CD4-positive, alpha-beta T cell treated with Interleukin-4 for 1 hour (primary cell): Measurements from ENCODE around the gene PROC.

Experiments
- DNase-seq, 2 donors: peaks; one replicate each; pipeline ENCODE4 v3.0.0-alpha.2; 2020 to 2022

Gene PROC

GRCh38 chr2:127418300-127419111, at the start of gene PROC:
Gene PROC, plus strand, starts transcription at chr2:127418427. Its CDS starts 1,516 bp downstream, at chr2:127419943.
- no peak for DNase-seq

- DNase-seq, result no peak
These were observed 48.2 kb upstream of the PROC start for GRCh38 chr2:127370010-127370409.

DNA sequence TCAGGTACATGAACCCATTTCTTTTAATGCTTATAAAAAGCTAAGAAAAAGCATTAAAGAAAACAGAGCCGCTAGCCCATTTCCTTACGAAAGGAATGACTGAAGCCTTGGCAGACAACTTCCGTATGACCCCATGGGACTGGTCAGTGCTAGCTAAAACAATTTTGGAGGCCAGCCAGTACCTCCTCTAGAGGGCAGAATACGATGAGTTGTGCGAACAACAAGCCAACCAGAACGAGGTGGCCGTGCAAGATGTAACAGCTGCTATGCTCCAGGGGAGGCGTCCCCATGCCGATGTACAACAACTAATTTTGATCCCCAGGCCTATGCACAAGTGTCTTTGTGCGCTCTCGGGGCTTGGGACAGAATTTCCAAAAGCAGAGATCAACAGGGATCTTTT, 47.2 kb upstream of the PROC start:
- no peak for DNase-seq

DNA sequence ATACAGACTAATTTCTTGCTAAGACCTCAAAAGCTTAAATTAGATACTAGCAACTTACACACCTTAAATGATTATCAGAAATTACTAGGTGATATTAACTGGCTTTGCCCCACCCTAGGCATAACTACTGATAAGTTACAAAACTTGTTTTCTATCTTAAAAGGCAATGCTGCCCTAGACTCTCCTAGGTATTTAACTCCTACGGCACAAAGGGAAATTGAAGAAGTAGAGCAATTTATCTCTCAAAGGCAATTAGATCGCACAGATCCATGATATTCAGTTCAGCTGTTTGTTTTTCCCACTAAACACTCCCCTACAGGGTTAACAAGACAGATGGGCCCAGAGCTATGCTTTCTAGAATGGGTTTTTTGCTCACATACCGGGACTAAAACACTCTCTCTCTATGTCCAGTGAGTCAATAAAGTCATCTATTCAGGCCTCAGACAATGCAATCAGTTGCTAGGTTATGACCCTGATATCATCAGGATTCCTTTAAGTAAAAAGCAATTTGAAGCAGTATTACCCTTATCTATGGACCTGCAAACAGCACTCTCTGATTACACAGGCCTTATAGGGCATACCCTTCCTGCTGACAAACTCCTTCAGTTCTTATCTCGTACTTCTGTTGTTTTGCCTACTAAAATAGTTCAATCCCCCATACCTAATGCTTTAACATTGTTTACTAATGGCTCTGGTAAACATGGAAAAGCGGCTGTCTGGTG, 44.7 kb upstream of the PROC start:
- DNase-seq, result no peak

GRCh38 chr2:127376257-127376656, 42.0 kb upstream of the PROC start:
- no peak for DNase-seq

DNA sequence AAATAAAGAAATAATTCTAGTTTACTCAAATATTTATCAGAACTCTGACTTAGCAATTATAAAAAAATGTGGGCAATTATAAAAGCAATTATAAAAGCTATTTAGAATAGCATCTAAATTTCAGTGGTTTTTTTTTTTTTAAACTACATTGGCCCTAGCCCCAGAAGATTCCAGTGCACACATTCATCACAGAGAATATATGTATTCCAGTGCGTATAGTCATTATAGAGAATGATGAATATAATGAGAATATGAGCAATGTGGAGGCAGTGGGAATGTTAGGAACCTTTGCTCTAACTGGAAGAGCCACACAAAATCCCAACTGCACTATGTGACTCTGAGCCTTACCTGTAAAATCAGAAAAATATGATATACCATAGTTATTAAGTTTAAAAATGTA, 41.0 kb upstream of the PROC start:
- no peak for DNase-seq

- no peak for DNase-seq
These were observed 39.5 kb upstream of the PROC start for GRCh38 chr2:127378720-127379119.

GRCh38 chr2:127379712-127380355, 38.4 kb upstream of the PROC start:
- no peak for DNase-seq

- no peak for DNase-seq
These were observed 36.5 kb upstream of the PROC start for GRCh38 chr2:127381762-127382161.

DNA sequence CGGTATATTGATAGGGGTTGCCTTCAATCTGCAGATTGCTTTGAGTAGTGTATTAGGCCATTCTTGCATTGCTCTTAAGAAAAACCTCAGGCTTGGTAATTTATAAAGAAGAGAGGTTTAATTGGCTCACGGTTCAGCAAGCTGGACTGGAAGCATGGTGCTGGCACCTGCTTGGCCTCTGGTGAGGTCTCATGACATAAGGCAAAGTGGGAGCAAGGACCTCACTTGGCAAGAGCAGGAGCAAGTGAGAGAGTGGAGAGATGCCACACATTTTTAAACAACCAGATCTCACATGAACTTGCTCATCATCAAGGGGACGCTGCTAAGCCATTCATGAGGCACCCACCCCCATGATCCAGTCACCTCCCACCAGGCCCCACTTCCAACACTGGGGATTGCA, 35.4 kb upstream of the PROC start:
- no peak for DNase-seq

DNA sequence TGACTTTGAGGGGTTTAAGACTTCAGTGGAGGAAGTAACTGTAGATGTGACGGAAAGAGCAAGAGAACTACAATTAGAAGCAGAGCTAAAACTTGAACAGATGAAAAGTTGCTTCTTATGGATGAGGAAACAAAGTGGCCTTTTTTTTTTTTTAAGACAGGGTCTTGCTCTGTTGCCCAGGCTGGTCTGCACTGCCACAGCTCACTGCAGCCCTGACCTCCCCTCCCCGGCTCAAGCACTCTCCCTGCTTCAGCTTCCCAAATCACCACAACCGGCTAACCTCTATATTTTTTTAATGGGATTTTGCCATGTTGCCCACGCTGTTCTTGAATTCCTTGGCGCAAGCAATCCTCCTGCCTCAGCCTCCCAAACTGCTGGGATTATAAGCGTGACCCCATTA, 33.7 kb upstream of the PROC start:
- DNase-seq, result no peak

GRCh38 chr2:127386246-127386645, 32.0 kb upstream of the PROC start:
- no peak for DNase-seq

DNA sequence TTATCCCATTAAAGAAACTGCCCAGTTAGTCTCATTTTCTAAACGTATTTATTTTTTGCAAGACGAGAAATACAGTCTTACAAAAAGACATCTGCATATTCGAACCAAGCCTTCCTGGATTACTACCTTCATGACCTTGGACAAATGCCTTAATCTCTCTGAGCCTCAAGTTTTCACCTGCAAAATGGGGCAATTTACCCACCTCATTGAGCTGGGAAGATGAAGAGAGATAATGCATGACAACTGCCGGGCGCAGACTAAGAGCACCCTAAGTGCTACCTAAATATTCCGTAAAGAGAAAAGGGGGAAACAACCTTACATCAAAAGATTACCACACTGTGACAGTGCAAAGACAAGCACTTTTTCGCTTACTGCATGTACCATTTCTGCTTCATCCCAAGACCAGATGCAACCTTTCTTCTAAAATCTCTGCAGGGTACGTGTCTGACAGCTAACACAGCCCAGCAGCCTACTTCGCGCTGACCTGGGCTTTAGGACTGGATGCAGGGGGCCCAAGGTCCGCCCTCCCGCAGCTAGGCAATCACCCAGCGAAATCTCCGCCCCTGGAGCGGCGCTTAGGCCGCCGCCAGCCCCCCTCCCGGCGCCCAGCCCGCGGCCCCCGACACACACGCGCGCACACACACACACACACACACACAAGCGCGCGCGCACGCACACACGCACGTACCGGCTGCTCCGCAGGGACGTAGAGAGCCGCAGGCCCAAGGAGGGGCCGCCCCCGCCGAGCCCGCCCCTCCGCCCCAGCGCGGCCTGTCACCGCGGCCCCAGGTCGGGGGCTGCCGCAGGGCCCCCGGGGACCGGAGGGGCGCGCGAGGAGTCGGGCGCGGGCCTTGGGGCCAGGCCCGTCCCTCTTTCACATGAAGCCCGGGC, 31.2 kb upstream of the PROC start:
- DNase-seq, result peak; percentile 85 to 87

GRCh38 chr2:127387655-127388422, 30.4 kb upstream of the PROC start, which contains the start of gene MAP3K2:
Gene MAP3K2, minus strand, starts transcription at chr2:127387975. Its CDS starts 44,846 bp downstream, at chr2:127343129.
- DNase-seq, result peak; percentile 94 to 95

GRCh38 chr2:127388423-127389164, 29.6 kb upstream of the PROC start:
- no peak for DNase-seq

DNA sequence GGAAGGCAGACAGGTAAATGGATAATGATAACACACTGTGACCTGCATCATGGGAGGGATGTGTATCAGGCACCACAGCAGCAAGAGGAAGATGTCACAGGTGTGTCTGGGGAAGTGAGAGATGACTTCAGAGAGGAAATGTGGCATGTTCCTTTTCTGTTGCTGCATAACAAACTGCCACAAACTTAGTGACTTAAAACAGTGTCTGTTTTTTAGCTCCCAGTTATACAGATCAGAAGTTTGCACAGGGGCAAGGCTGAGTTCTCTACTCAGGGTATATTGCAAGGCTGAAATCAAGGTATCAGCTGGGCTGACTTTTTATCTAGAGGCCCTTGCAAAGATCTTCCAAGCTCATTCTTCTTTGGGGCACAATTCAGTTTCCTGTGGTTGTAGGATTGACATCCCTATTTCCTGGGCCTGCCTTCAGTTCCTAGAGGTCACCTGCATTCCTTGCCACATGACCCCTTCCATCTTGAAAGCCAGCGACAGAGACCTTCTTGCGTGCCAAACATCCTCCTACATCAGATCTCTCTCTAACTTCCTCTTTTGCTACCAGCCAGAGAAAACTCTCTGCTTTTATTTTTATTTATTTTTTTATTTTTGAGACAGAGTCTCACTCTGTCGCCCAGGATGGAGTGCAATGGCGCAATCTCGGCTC, 28.3 kb upstream of the PROC start:
- peak; percentile 49 to 63 for DNase-seq

GRCh38 chr2:127392133-127392827, 25.9 kb upstream of the PROC start:
- no peak for DNase-seq

DNA sequence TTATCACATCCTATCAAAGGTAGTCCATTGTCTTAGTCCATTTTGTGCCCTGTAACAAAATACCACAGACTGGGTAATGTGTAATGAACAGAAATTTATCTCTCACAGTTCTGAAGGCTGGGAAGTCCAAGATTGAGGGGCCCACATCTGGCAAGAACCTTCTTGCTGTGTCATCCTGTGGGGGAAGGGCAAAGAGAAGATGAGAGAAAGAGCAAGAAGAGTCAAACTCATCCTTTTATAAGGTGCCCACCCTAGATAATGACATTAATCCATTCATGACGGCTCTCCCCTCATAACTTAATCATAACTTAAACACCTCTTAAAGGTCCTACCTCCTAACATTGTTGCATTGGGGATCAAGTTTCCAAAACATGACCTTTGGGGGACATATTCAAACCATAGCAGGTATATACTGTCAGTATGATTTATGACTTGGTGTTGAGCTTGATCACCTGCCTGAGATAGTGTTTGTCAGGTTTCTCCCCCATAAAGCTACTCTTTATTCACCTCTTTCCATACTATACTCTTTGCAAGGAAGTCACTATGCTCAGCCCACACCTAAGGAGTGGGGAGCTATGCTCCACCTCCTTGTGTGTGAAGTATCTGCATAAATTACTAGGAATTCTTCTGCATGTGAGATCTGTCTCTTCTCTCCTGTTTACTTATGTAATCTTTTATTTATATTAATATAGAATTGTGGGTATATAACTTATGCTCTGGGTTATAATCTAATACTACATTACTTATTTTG, 25.2 kb upstream of the PROC start:
- DNase-seq, result no peak

DNA sequence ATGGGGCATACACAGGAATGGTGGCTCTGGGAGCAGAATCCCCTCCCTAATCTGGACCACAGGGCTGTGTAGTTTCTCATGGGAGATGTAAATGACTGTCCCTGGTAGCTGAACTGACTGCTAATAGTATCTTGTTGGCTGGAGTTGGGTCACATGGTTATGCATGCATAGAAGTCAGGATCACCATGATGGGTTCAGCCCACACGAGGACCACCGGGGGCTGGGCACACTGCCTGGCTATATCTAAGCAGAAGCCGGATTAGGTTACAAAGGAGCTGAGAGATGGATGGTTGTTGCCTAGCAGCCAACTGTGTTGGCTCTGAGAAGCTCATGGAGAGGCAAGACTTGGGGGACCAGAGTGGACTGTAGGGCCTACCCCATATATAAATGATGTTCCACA, 23.7 kb upstream of the PROC start:
- DNase-seq, result no peak
